Measurements from ENCODE around the gene PCDHA4. TPM values are rescaled to one million over a fixed set of nuclear protein-coding genes. Genes with fewer than 3 reads are reported as not detected.
A peak's percentile ranks its signal among the peaks of the same experiment; 100 is the strongest.

The PCDHA4 gene
- total and polyA plus RNA-seq, 2 donors (not counting 1 experiment from before 2014, with no cell fraction given), result not detected

DNA sequence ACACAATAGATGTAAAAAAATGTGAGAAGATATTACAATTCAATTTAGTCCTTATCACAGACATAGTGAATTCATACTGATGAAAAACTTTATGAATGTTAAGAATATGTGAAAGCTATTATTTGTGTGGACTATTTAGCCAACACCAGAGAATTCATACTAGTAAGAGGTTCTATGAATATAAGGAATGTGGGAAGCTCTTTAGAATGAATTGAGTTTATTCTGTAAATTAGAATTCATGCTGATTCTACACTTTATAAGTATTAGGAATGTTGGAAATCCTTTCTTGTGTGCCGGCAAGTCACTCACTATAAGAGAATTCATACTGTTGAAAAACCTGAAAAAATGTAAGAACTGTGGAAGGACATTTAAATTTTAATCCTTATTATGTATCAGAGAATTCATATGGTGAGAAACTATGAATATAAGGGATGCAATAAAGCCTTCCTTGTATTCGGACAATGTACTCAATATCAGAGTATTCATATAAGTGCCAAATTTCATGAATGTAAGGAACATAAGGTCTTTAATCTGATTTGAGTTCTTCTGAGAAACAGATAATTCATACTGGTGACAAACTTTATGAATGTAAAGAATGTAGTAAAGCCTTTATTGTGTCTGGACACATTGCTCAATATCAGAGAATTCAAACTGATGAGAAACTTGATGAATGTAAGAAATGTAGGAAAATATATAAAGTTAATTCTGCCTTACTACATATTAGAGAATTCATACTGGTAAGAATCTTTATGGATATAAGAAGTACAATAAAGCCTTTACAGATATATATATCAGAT, 42.5 kb upstream of the PCDHA4 start:
- intact Hi-C loops (cut with micrococcal nuclease), result no loop called here
- Histone ChIP-seq H3K27me3 (replicated peaks in 1 of 4; ENCODE audit: control extremely low read depth in 1 of 4, control insufficient read depth in 3 of 4, insufficient read depth in 4 of 4, low read length in 3 of 4) (no peaks in the 10 kb centered on the region), H3K79me2 (ENCODE audit: control insufficient read depth, insufficient read depth, low read length) (no peaks in the 10 kb centered on the region), H3K4me2 (replicated peaks; ENCODE audit: low read depth, low read length, poor library complexity, severe bottlenecking) (no peak overlapping the region), H3K27ac (ENCODE audit: low read length in 2 of 2) (no peak overlapping the region), H3K36me3 (replicated peaks in 1 of 2; ENCODE audit: control extremely low read depth in 1 of 2, control insufficient read depth in 1 of 2, extremely low read depth in 1 of 2, insufficient read depth in 2 of 2, low read length in 1 of 2) (no peaks in the 10 kb centered on the region), H3K4me1 (ENCODE audit: control insufficient read depth in 2 of 2, insufficient read depth in 2 of 2, low read length in 2 of 2) (no peaks in the 10 kb centered on the region), H4K20me1 (ENCODE audit: control insufficient read depth, insufficient read depth, low read length, poor library complexity, severe bottlenecking) (no peaks in the 10 kb centered on the region), H3K9me3 (ENCODE audit: control extremely low read depth in 1 of 3, control insufficient read depth in 2 of 3, insufficient read depth in 1 of 3, low read length in 2 of 3) (peaks cover 5 to 77% (median 41%) of the 10 kb centered on the region in 3 donors), H2AFZ (ENCODE audit: insufficient read depth, low read depth, low read length, poor library complexity, severe bottlenecking) (no peak overlapping the region), H3K9ac (ENCODE audit: low read length) (no peak overlapping the region), H3K4me3 (ENCODE audit: control extremely low read depth in 1 of 5, extremely low read depth in 1 of 5, insufficient read depth in 1 of 5, low read depth in 2 of 5, low read length in 4 of 5) (no peak overlapping the region)
- no CpG with 5 or more reads among the region's 2 CpGs for WGBS (ENCODE audit: insufficient coverage)
- ChIA-PET POLR2A (no interaction called here), CTCF (no interaction called here)
- H3K27me3 Mint-ChIP-seq, result no peaks in the 10 kb centered on the region
- H3K9me3 Mint-ChIP-seq (ENCODE audit: insufficient read depth), result peaks cover 10% of the 10 kb centered on the region
- H3K27ac Mint-ChIP-seq, result no peak overlapping the region
- TF ChIP-seq EZH2 (IDR thresholded peaks at IDR 0.05; ENCODE audit: borderline replicate concordance, insufficient read depth, low read depth, low read length, poor library complexity, severe bottlenecking), result no peak
- TF ChIP-seq, protein P1, sequence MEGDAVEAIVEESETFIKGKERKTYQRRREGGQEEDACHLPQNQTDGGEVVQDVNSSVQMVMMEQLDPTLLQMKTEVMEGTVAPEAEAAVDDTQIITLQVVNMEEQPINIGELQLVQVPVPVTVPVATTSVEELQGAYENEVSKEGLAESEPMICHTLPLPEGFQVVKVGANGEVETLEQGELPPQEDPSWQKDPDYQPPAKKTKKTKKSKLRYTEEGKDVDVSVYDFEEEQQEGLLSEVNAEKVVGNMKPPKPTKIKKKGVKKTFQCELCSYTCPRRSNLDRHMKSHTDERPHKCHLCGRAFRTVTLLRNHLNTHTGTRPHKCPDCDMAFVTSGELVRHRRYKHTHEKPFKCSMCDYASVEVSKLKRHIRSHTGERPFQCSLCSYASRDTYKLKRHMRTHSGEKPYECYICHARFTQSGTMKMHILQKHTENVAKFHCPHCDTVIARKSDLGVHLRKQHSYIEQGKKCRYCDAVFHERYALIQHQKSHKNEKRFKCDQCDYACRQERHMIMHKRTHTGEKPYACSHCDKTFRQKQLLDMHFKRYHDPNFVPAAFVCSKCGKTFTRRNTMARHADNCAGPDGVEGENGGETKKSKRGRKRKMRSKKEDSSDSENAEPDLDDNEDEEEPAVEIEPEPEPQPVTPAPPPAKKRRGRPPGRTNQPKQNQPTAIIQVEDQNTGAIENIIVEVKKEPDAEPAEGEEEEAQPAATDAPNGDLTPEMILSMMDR (IDR thresholded peaks at IDR 0.05), result no peak
- no peak overlapping the region for H3K4me3 Mint-ChIP-seq
- DNase-seq, result peak; percentile 3
- ATAC-seq (ENCODE audit: low read depth), result no peak
- H3K4me1 Mint-ChIP-seq, result no peaks in the 10 kb centered on the region

DNA sequence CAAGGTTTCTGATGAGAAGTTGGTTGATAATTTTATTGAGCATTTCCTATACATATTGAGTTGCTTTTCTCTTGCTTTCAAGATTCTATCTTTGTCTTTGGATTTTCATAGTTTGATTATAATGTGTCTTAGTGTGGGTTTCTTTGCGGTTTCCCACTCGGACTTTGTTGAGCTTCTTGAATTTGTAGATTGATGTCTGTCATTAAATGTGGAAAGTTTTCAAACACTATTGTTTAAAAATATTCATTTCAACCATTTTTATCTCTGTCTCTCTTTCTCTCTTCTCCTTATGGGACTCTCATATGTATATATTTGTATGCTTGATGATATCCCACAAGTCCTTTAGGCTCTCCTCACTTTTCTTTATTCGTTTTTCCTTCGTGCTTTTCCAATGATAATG, 39.4 kb upstream of the PCDHA4 start:
- DNase-seq (no peak), ATAC-seq (ENCODE audit: low read depth) (no peak)
- TF ChIP-seq, protein P1 (IDR thresholded peaks at IDR 0.05), result no peak
- TF ChIP-seq EZH2 (IDR thresholded peaks at IDR 0.05; ENCODE audit: borderline replicate concordance, insufficient read depth, low read depth, low read length, poor library complexity, severe bottlenecking), result no peak
- H3K4me1 ChIP-seq (ENCODE audit: control insufficient read depth in 2 of 2, insufficient read depth in 2 of 2, low read length in 2 of 2), result no peaks in the 10 kb centered on the region
- CTCF ChIA-PET, result no interaction called here
- Mint-ChIP-seq H3K27me3 (no peaks in the 10 kb centered on the region), H3K4me3 (no peak overlapping the region), H3K9me3 (ENCODE audit: insufficient read depth) (peaks cover 17% of the 10 kb centered on the region), H3K4me1 (no peaks in the 10 kb centered on the region), H3K27ac (no peak overlapping the region)
- intact Hi-C loops (cut with micrococcal nuclease), result no loop called here
- H2AFZ ChIP-seq (ENCODE audit: insufficient read depth, low read depth, low read length, poor library complexity, severe bottlenecking), result no peak overlapping the region
- no peak overlapping the region for H3K9ac ChIP-seq (ENCODE audit: low read length)
- H3K79me2 ChIP-seq (ENCODE audit: control insufficient read depth, insufficient read depth, low read length), result no peaks in the 10 kb centered on the region
- H3K9me3 ChIP-seq (ENCODE audit: control extremely low read depth in 1 of 3, control insufficient read depth in 2 of 3, insufficient read depth in 1 of 3, low read length in 2 of 3), result peaks cover 15 to 74% (median 31%) of the 10 kb centered on the region in 3 donors
- H3K36me3 ChIP-seq (replicated peaks in 1 of 2; ENCODE audit: control extremely low read depth in 1 of 2, control insufficient read depth in 1 of 2, extremely low read depth in 1 of 2, insufficient read depth in 2 of 2, low read length in 1 of 2), result no peaks in the 10 kb centered on the region
- no peak overlapping the region for H3K4me2 ChIP-seq (replicated peaks; ENCODE audit: low read depth, low read length, poor library complexity, severe bottlenecking)
- POLR2A ChIA-PET, result no interaction called here
- no CpG with 5 or more reads among the region's 4 CpGs for WGBS (ENCODE audit: insufficient coverage)
- no peaks in the 10 kb centered on the region for H3K27me3 ChIP-seq (replicated peaks in 1 of 4; ENCODE audit: control extremely low read depth in 1 of 4, control insufficient read depth in 3 of 4, insufficient read depth in 4 of 4, low read length in 3 of 4)
- H4K20me1 ChIP-seq (ENCODE audit: control insufficient read depth, insufficient read depth, low read length, poor library complexity, severe bottlenecking), result no peaks in the 10 kb centered on the region
- no peak overlapping the region for H3K27ac ChIP-seq (ENCODE audit: low read length in 2 of 2)
- no peak overlapping the region for H3K4me3 ChIP-seq (ENCODE audit: control extremely low read depth in 1 of 5, extremely low read depth in 1 of 5, insufficient read depth in 1 of 5, low read depth in 2 of 5, low read length in 4 of 5)

All from B cell (primary cell).